ENCODE measurements around the gene TCP11L2. TPM values are rescaled to one million over a fixed set of nuclear protein-coding genes. Genes with fewer than 3 reads are reported as not detected.

The TCP11L2 gene
- total RNA-seq, 2 donors from 2014 or later = 23.9 to 30.1 TPM

DNA sequence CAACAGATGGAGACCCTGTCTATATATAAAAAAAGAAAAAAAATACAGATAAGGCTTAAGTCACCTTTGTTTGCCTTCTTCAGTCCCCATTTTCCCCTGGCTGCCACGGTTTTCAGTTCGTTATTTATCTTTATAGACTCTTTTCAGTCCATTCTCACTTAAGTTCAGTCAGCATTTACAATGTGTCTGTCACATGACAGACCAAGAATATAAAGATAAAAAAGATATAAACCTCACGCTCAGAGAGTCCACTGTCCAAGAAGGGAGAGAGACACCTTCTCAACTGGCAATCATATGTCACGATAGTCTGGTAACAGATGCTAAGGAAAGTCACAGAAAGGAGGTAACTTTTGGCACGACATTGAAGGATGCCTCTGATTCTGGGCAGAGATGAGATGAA is 41.6 kb downstream of the TCP11L2 start:
- no peak for DNase-seq
- ATAC-seq (replicated peaks in 1 of 2) = no peak
- Mint-ChIP-seq H3K27me3 (ENCODE audit: low read depth) (no peaks in the 10 kb centered on the region), H3K9me3 (no peaks in the 10 kb centered on the region), H3K27ac (no peak overlapping the region), H3K36me3 (ENCODE audit: insufficient read depth in 2 of 2) (peaks cover 5% of the 10 kb centered on the region in 2 donors), H3K4me1 (ENCODE audit: low read depth) (no peaks in the 10 kb centered on the region), H3K4me3 (no peak overlapping the region)

DNA sequence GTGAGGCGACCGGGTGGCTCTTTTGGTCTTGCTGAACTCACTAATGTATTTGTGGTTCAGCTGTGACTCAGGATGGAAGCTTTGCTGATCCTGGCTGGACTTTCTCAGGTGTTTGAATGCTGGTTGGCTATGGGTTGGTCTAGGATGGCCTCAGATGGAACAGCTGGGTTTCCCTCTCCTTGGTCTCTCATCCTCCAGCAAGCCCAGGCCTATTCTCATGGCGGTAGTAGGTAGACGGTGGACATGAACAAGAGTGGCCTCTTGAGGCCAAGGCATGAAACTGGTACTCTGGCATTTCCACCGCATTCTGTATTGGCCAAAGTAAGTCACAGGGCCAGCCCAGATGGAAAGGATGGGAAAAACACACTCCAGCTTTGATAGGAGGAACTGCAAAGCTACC is 43.2 kb downstream of the TCP11L2 start:
- no peak overlapping the region for H3K4me3 Mint-ChIP-seq
- no peak overlapping the region for H3K27ac Mint-ChIP-seq
- H3K36me3 Mint-ChIP-seq (ENCODE audit: insufficient read depth in 2 of 2) = peaks cover 5% of the 10 kb centered on the region in 2 donors
- DNase-seq = no peak
- H3K4me1 Mint-ChIP-seq (ENCODE audit: low read depth) = no peaks in the 10 kb centered on the region
- ATAC-seq (replicated peaks in 1 of 2) = no peak
- H3K9me3 Mint-ChIP-seq = no peaks in the 10 kb centered on the region
- no peaks in the 10 kb centered on the region for H3K27me3 Mint-ChIP-seq (ENCODE audit: low read depth)

GRCh38 chr12:106348411-106348810 is 45.9 kb downstream of the TCP11L2 start:
- Mint-ChIP-seq H3K27me3 (ENCODE audit: low read depth) (no peaks in the 10 kb centered on the region), H3K4me3 (no peak overlapping the region)

GRCh38 chr12:106353175-106353574 is 50.6 kb downstream of the TCP11L2 start:
- DNase-seq (no peak), ATAC-seq (replicated peaks in 1 of 2) (no peak)
- Mint-ChIP-seq H3K4me3 (no peak overlapping the region), H3K9me3 (no peaks in the 10 kb centered on the region), H3K27ac (no peak overlapping the region), H3K27me3 (ENCODE audit: low read depth) (no peaks in the 10 kb centered on the region), H3K36me3 (ENCODE audit: insufficient read depth in 2 of 2) (no peaks in the 10 kb centered on the region), H3K4me1 (ENCODE audit: low read depth) (peaks cover 10% of the 10 kb centered on the region)

More at GRCh38 chr12:106348411-106348810, 45.9 kb downstream of the TCP11L2 start:
- Mint-ChIP-seq H3K4me1 (ENCODE audit: low read depth) (no peaks in the 10 kb centered on the region), H3K27ac (no peak overlapping the region), H3K9me3 (no peaks in the 10 kb centered on the region), H3K36me3 (ENCODE audit: insufficient read depth in 2 of 2) (peaks cover 2 to 5% of the 10 kb centered on the region in 2 donors)
- ATAC-seq (replicated peaks in 1 of 2) (no peak), DNase-seq (no peak)

DNA sequence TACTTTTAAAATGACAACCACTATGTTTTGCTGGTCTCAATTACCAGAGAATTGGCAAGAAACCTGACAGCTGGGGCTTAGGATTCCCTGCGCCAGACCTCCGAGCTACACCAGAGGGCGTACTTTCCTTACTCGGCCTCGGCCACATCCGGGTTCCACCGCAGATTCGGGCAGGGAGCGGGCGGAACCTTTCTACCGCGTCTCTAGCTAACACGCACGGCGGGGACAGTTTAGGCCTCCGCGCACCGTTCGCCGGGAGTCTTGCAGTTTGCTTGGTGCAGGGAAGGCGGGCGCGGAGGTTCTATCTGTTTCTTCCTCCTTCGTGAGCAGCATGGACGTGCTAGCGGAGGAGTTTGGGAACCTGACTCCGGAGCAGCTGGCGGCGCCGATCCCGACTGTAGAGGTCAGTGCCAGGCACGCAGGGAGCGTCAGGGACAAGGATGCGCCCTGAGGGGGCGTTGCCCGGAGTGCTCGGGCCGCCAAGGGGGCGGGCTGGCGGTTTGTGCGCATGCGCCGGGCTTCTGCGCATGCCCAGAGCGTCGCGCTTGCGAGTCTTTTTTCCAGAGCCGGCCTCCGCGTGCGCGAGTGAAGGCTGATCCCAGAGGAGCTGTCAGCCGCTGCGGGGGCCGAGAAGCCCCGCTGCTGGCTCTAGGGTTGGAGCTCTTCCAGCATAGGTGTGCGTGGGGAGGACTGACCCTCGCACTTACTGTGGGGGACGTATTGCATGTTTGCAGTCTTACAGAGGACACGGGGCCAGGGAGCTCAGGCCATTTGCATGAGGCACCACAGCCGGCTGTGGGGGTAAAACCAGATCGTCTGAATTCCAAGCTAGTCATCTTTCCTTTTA is 55.2 kb downstream of the TCP11L2 start, which contains the start of gene POLR3B:
TSS of gene POLR3B (plus strand) at position 200 of the 847 bp plus-strand sequence. CDS start at position 332, 132 bp downstream.
- H3K9me3 Mint-ChIP-seq = no peaks in the 10 kb centered on the region
- peaks cover 19% of the 10 kb centered on the region for H3K4me1 Mint-ChIP-seq (ENCODE audit: low read depth)
- DNase-seq (peak; percentile 95 to 97), ATAC-seq (replicated peaks in 1 of 2) (peak; percentile 96)
- no peaks in the 10 kb centered on the region for H3K27me3 Mint-ChIP-seq (ENCODE audit: low read depth)
- peak within 1 kb of the TSS; percentile 85 to 92 for H3K4me3 Mint-ChIP-seq
- H3K27ac Mint-ChIP-seq = peak within 1 kb of the TSS; percentile 85
- H3K36me3 Mint-ChIP-seq (ENCODE audit: insufficient read depth in 2 of 2) = no peaks in the 10 kb centered on the region

- ATAC-seq (replicated peaks in 1 of 2) (no peak), DNase-seq (no peak)
- Mint-ChIP-seq H3K9me3 (no peaks in the 10 kb centered on the region), H3K27ac (peak overlapping the region; percentile 85), H3K4me3 (peak overlapping the region; percentile 85 to 92), H3K4me1 (ENCODE audit: low read depth) (peaks cover 19% of the 10 kb centered on the region), H3K36me3 (ENCODE audit: insufficient read depth in 2 of 2) (no peaks in the 10 kb centered on the region), H3K27me3 (ENCODE audit: low read depth) (no peaks in the 10 kb centered on the region)
Observed at GRCh38 chr12:106358396-106359241, 56.1 kb downstream of the TCP11L2 start.

GRCh38 chr12:106359646-106360399 is 57.3 kb downstream of the TCP11L2 start:
- DNase-seq (no peak), ATAC-seq (replicated peaks in 1 of 2) (no peak)
- H3K36me3 Mint-ChIP-seq (ENCODE audit: insufficient read depth in 2 of 2) = peaks cover 2 to 7% of the 10 kb centered on the region in 2 donors
- H3K27ac Mint-ChIP-seq = no peak overlapping the region
- no peaks in the 10 kb centered on the region for H3K27me3 Mint-ChIP-seq (ENCODE audit: low read depth)
- H3K9me3 Mint-ChIP-seq = no peaks in the 10 kb centered on the region
- H3K4me1 Mint-ChIP-seq (ENCODE audit: low read depth) = peaks cover 19% of the 10 kb centered on the region
- H3K4me3 Mint-ChIP-seq = no peak overlapping the region

DNA sequence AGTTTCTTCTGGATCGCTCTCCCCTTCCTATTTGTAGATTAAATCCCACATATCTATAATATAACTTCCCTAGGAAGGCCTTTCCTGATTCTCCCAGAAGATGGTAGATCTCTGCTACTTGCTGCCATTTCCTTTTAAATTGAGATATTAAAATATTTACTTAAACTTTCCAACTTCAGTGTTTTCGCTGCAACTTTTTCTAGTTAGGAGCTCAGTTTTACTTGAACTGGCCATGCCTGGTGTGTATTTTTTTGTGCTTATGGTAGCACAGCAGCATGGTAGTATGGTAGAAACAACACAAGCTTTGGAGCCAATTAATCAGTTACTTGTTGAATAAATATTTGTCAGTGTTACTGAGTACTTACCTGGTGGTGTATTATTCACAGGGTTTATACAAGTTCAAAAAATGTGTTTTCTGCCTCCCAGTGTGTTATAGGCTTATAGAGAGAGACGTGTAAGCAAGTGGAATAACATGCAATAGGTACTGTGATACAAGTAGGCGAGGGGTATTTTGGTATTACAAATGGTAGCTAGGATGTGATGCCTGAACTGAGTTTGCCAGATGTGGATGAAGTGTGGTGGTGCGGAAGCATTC is 58.0 kb downstream of the TCP11L2 start:
- no peaks in the 10 kb centered on the region for H3K9me3 Mint-ChIP-seq
- H3K27ac Mint-ChIP-seq = no peak overlapping the region
- ATAC-seq (replicated peaks in 1 of 2) (no peak), DNase-seq (no peak)
- no peaks in the 10 kb centered on the region for H3K27me3 Mint-ChIP-seq (ENCODE audit: low read depth)
- H3K4me3 Mint-ChIP-seq = no peak overlapping the region
- H3K36me3 Mint-ChIP-seq (ENCODE audit: insufficient read depth in 2 of 2) = peaks cover 2 to 7% of the 10 kb centered on the region in 2 donors
- peaks cover 19% of the 10 kb centered on the region for H3K4me1 Mint-ChIP-seq (ENCODE audit: low read depth)

GRCh38 chr12:106362971-106363370 is 60.4 kb downstream of the TCP11L2 start:
- H3K27me3 Mint-ChIP-seq (ENCODE audit: low read depth) = no peaks in the 10 kb centered on the region
- DNase-seq = no peak
- no peak for ATAC-seq (replicated peaks in 1 of 2)
- peaks cover 11% of the 10 kb centered on the region for H3K4me1 Mint-ChIP-seq (ENCODE audit: low read depth)
- H3K9me3 Mint-ChIP-seq = no peaks in the 10 kb centered on the region
- H3K4me3 Mint-ChIP-seq = no peak overlapping the region
- peaks cover 4 to 7% of the 10 kb centered on the region in 2 donors for H3K36me3 Mint-ChIP-seq (ENCODE audit: insufficient read depth in 2 of 2)
- H3K27ac Mint-ChIP-seq = no peak overlapping the region

DNA sequence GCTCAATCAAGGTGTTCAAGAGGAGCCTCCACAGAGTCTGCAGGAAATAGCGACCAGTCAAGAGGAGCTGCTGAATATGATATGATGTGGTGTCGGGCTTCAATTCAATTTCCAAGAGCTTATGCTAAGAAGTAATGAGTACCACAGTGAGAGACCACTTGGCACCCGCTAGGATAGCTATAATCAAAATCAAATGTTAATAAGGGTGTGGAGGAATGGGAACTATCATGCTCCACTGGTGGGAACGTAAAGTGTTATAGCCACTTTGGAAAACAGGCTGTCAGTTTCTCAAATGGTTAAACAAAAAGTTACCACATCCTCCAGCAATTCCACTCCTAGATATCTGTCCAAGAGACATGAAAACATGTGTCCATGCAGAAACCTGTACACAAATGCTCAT is 61.7 kb downstream of the TCP11L2 start:
- Mint-ChIP-seq H3K27ac (no peak overlapping the region), H3K4me1 (ENCODE audit: low read depth) (no peaks in the 10 kb centered on the region), H3K4me3 (no peak overlapping the region), H3K27me3 (ENCODE audit: low read depth) (no peaks in the 10 kb centered on the region), H3K36me3 (ENCODE audit: insufficient read depth in 2 of 2) (peaks cover 4 to 7% of the 10 kb centered on the region in 2 donors), H3K9me3 (no peaks in the 10 kb centered on the region)
- DNase-seq (no peak), ATAC-seq (replicated peaks in 1 of 2) (no peak)

DNA sequence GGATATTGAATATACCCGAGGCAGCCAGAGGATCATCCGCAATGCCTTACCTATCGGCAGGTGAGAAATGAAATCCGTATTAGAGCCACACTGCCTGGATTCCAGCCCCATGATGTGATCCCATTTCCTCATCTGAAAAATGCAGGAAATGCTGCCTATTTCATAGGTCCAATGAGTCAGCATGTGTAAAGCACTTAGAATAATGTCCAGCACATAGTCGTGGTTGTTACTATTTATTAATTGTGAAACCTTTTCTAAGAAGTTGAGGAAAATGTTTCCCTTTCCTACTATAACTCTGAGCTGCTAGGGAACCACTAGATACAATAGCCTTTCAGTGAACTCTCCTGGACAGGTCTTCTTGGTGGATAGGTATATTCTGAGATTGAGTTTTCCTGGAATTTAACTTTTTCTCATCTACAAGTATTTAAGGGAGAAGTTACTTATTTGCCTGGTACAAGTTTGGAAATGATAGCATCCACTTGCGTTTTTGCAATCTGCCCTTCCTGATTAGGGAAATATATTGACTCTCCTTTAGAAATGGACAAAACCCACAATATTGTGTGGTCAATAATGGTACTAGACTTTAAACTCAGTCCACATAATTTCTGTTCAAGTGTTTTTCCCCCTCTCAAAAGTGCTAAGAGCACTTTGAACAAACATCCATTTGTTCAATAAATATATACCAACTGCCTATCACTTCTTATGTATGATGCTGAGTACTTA is 67.3 kb downstream of the TCP11L2 start:
- ATAC-seq (replicated peaks in 1 of 2) (no peak), DNase-seq (no peak)
- Mint-ChIP-seq H3K27ac (no peak overlapping the region), H3K27me3 (ENCODE audit: low read depth) (no peaks in the 10 kb centered on the region), H3K9me3 (peaks cover 0 to 3% of the 10 kb centered on the region in 2 donors), H3K4me1 (ENCODE audit: low read depth) (no peaks in the 10 kb centered on the region), H3K4me3 (no peak overlapping the region), H3K36me3 (ENCODE audit: insufficient read depth in 2 of 2) (peaks cover 7 to 11% of the 10 kb centered on the region in 2 donors)

DNA sequence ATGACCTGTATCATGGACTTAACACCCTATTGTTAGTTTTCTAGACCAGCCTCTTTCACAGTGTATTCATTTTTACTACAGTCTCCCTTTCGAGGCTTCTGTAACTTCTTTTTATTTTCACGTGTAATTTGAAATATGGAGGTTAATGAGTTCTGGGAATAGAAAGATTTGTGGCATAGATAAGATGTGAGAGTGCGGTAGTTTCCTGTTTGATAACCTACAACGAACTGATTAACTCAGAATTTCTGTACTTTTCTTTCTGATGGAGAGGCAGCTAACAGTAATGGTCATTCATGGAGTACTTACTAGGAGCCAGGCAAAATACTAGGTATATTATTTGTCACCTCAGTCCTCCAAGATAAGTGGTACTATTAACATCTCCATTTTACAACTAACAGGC is 76.3 kb downstream of the TCP11L2 start:
- H3K27ac Mint-ChIP-seq = no peak overlapping the region
- H3K27me3 Mint-ChIP-seq (ENCODE audit: low read depth) = no peaks in the 10 kb centered on the region
- ATAC-seq (replicated peaks in 1 of 2) = no peak
- no peak overlapping the region for H3K4me3 Mint-ChIP-seq
- peaks cover 8% of the 10 kb centered on the region for H3K4me1 Mint-ChIP-seq (ENCODE audit: low read depth)
- DNase-seq = no peak
- H3K9me3 Mint-ChIP-seq = no peaks in the 10 kb centered on the region
- H3K36me3 Mint-ChIP-seq (ENCODE audit: insufficient read depth in 2 of 2) = peaks cover 11 to 33% of the 10 kb centered on the region in 2 donors
